Stimulated activated CD4-positive, alpha-beta T cell treated with anti-CD3 and anti-CD28 coated beads, TNF-alpha, amount 100 ng/mL, for 4 hours (primary cell): ENCODE data around the gene SPOCK1.

Source experiments
- DNase-seq, 3 experiments: peaks; one replicate each; pipeline ENCODE4 v3.0.0-alpha.2; 2020; ENCODE audit warnings: low read depth in 3 of 3

SPOCK1 gene

GRCh38 chr5:137072361-137073115, 426.6 kb downstream of the SPOCK1 start:
- DNase-seq, result no peak

- no peak for DNase-seq
Observed at GRCh38 chr5:137071931-137072330, 427.2 kb downstream of the SPOCK1 start.

DNA sequence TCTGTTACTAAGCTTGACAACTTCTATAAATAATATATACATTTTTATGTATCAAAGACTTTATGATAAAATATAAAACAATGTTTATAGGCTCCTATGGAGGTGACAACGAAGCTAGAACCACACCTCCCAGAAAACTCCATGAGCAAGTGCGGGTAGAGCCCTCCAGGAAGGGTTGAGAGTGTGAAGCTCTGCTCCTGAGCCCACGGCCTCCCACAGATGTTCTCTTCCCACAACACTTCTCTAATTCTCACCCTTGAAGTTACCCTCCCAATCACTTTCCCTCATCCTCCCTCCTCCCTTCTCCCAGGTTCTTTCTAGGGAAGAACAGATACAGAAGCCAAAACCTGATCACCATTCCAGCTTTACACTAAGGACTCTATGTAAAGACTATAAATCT, 427.6 kb downstream of the SPOCK1 start:
- DNase-seq, result no peak

GRCh38 chr5:137070521-137070920, 428.6 kb downstream of the SPOCK1 start:
- no peak for DNase-seq

- DNase-seq, result no peak
Observed at GRCh38 chr5:137069358-137069757, 429.8 kb downstream of the SPOCK1 start.

DNA sequence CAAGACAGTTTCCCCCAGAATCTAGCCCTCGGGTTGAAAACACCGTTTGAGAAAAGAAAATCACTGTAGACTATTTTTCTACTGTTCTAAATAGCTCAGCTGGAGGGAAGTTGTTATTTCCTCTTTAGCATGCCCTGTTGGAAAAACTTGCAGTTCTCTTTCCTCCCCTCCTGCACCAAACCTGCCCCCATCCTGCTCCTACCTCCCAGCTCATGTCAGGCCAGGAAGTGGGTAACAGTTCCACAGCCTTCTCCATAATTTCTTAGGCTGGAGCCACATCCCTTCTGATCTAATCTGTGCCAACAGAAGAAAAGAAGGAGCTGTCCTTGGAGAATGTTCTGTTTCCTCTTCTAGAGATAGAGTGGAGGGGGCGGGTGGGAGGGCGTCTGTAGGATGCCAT, 437.7 kb downstream of the SPOCK1 start:
- no peak for DNase-seq

DNA sequence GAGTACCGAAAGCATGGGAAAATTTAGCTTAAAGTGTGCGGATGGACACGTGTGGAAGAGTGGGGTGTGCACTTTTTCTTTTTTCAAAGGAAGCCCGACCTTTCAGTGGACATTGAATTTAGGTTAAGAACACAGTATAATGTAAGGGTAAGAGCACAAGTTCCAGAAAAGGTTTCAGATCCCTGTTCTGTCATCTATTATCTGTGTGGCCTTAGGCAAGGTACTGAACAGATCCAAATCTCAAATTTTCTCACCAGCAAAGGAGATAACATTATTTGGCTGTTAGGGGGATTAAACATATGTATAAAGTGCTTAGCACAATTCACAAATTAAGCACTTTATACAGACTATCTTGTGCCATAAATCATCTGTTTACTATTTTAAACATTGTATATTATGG, 441.0 kb downstream of the SPOCK1 start:
- DNase-seq, result no peak

GRCh38 chr5:137056676-137057075, 442.4 kb downstream of the SPOCK1 start:
- DNase-seq, result no peak

GRCh38 chr5:137055271-137055872, 443.8 kb downstream of the SPOCK1 start:
- no peak for DNase-seq

DNA sequence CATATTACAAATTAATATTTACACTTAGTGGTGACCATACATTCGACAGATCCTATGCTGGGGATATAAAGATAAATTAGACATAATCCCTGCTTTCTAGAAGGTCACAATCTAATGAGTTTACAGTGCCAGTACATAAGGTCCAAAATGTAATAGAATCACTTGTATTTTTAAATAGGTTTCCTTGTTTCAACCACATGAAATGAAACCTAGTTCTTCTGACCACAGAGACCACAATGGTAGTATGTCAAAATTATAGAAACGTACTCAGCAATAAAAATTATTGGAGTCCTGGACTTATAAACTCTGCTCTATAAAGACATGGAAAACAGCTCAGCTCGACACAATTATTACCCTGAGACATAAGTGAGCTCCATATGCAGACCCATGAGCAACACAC, 444.3 kb downstream of the SPOCK1 start:
- DNase-seq, result no peak

GRCh38 chr5:137054335-137054734, 444.8 kb downstream of the SPOCK1 start:
- no peak for DNase-seq

- DNase-seq, result no peak
Observed at GRCh38 chr5:137051161-137051560, 448.0 kb downstream of the SPOCK1 start.

DNA sequence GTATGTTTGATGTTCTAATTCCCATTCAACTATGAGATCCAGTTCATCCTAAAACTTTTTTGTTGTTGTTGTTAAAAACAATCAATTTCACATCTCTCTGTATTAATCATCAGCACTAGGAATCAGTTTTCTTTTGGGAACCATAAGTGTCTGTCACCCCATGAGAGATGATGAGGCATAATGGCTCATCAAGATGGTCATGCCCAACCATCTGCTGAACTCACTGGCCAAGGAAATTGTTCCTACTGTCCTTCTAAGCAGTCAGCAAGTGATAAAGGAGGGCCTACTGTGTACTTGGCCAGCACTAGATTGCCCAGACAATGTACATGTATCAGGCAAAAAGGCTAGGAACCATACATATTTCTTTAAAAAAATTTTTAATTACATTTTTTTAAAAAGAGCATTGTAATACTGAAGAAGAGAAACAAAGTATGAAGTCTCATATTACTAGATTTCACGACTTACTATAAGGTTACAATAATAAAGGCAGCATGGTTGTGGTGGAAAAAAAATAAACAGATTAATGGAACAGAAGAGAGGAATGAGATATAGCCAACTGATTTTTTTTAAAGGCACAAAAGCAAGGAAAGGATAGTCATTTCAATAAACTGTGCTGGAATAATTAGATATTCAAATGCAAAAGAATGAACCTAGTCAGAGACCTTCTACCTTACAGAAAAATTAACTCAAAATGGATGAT, 458.3 kb downstream of the SPOCK1 start:
- DNase-seq, result no peak

DNA sequence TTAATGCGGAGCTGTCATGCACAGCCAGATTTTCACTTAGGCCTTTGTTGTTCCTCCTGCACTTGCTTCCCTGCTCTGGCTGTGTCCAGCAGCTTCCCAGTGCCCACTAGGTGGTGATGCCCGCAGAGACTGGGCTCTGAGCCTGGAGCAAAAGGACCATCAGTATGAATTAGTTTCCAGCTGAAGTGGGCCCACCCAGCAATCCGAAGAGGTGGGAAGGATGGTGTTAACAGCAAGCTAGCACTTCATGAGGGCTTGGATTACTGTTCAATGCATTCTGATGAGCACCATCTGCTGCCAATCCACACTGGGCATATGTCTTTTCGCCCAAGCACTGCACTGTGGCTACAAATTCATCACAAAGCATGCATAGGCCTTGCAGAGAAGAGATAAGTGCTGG, 459.1 kb downstream of the SPOCK1 start:
- DNase-seq, result no peak

- no peak for DNase-seq
Observed at GRCh38 chr5:137037848-137038247, 461.3 kb downstream of the SPOCK1 start.

GRCh38 chr5:137036640-137037039, 462.5 kb downstream of the SPOCK1 start:
- DNase-seq, result no peak

DNA sequence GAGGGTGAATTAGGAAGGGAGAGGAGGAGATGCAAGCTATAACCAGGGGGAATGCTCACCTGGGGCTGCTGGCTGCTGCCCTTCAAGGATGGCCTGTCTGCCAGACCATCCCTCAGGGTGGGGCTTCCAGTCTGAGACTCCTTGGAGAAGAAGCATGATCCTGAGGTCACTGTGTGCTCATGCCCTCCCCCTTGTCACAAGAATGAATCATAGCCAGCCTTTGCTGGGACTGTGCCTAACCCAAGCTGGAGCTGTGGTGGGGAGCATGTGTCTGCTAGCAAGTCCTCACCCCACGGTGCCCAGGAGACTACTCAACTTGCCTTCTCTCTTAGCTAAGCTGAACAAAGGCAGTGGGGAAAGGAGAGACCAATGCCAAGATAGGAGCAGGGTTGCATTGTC, 463.6 kb downstream of the SPOCK1 start:
- DNase-seq, result no peak

DNA sequence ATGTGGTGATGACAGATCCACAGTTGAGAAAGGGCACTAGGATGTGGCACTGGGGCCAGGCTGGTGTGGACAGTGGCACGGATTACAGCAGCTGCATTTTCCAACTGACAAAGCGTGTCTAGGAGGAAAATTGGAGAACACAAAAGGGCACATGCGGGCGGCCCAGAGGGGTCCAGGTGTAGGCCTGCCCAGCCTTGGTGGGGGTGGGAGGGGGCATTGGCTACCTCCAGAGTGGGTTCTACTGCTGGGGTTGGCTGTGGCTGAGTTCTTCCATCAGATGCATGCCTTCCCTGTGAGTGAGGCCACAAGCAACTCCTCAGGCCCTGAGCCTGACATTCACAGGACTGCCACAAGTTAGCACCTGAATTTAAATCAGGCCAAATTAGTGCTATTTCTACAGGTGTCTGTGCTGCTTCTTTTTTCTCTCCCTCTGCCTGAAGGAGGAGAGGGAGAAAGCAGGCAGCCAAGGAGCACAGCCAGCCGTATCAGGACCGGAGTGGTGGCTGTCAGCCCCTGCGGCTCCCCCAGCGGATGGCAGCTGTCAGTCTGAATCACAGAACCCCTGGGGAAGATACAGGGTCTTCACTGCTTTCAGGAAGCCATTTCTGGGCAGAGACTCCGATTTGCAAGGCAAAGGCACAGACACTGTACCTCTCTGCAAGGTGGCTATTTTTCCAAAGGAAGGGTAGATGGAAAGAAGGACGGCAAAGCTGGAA, 464.2 kb downstream of the SPOCK1 start:
- no peak for DNase-seq

GRCh38 chr5:137034213-137034612, 464.9 kb downstream of the SPOCK1 start:
- no peak for DNase-seq

GRCh38 chr5:137032929-137033328, 466.2 kb downstream of the SPOCK1 start:
- no peak for DNase-seq

DNA sequence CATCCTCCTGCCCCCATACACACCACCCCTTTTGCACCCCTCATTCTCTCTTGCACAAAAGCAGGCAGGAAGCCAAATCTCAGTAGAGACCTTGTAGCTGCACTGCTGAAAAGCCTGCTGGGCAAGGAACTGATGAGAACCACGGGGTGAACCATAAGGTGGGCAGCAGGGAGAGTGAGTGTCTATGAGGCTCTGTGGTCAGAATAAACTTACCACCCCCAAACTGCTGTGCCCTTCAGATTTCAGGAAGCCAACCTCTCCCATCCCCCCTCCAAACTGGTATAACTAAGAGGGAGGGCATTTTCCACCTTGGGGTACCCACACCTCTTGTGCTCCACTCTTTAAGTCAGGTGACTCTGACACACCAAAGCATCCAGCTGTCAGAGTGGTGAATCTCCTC, 471.4 kb downstream of the SPOCK1 start:
- no peak for DNase-seq

GRCh38 chr5:137026296-137026695, 472.8 kb downstream of the SPOCK1 start:
- no peak for DNase-seq
